Stimulated activated CD4-positive, alpha-beta T cell treated with anti-CD3 and anti-CD28 coated beads, Interleukin-1b, Interleukin-23, amount 100 ng/mL, for 4 hours (primary cell): ENCODE measurements around the gene THSD7B.
"Not testable (repeated sequence)": the region's sequence is repeated elsewhere in the genome, so short reads cannot be mapped to it uniquely, and the experiment has no call there.

Experiments
- DNase-seq, 2 donors: peaks; one replicate each; pipeline ENCODE4 v3.0.0-alpha.2; 2020; ENCODE audit warnings: low read depth in 2 of 2

The THSD7B gene

GRCh38 chr2:137535897-137536296, 770.6 kb downstream of the THSD7B start:
- DNase-seq = no peak

- DNase-seq = no peak
Measured at GRCh38 chr2:137539336-137539735, 774.0 kb downstream of the THSD7B start.

GRCh38 chr2:137547842-137548241, 782.5 kb downstream of the THSD7B start:
- DNase-seq = no peak

- no peak for DNase-seq
Measured at GRCh38 chr2:137566387-137566786, 801.0 kb downstream of the THSD7B start.

GRCh38 chr2:137570484-137570883, 805.1 kb downstream of the THSD7B start:
- no peak for DNase-seq

- DNase-seq = not testable (repeated sequence)
Measured at GRCh38 chr2:137587834-137588233, 822.5 kb downstream of the THSD7B start.

- not testable (repeated sequence) for DNase-seq
Measured at GRCh38 chr2:137588578-137588977, 823.2 kb downstream of the THSD7B start.

GRCh38 chr2:137590102-137590501, 824.8 kb downstream of the THSD7B start:
- no peak for DNase-seq

GRCh38 chr2:137607722-137608318, 842.5 kb downstream of the THSD7B start:
- DNase-seq = no peak

- DNase-seq = no peak
Measured at GRCh38 chr2:137638932-137639331, 873.6 kb downstream of the THSD7B start.

- DNase-seq = no peak
Measured at GRCh38 chr2:137644731-137645130, 879.4 kb downstream of the THSD7B start.

- DNase-seq = no peak
Measured at GRCh38 chr2:137654046-137654445, 888.7 kb downstream of the THSD7B start.

- DNase-seq = no peak
Measured at GRCh38 chr2:137655814-137656213, 890.5 kb downstream of the THSD7B start.

GRCh38 chr2:137658433-137658832, 893.1 kb downstream of the THSD7B start:
- DNase-seq = no peak

GRCh38 chr2:137659616-137660015, 894.3 kb downstream of the THSD7B start:
- DNase-seq = no peak

- DNase-seq = no peak
Measured at GRCh38 chr2:137670111-137670510, 904.8 kb downstream of the THSD7B start.

GRCh38 chr2:137672989-137673552, 907.7 kb downstream of the THSD7B start:
- no peak for DNase-seq

- DNase-seq = no peak
Measured at GRCh38 chr2:137674991-137675390, 909.6 kb downstream of the THSD7B start.

- no peak for DNase-seq
Measured at GRCh38 chr2:137675584-137676327, 910.4 kb downstream of the THSD7B start.

- no peak for DNase-seq
Measured at GRCh38 chr2:137676346-137676745, 911.0 kb downstream of the THSD7B start.

- DNase-seq = no peak
Measured at GRCh38 chr2:137677466-137677865, 912.1 kb downstream of the THSD7B start.

GRCh38 chr2:137689549-137689948, 924.2 kb downstream of the THSD7B start:
- no peak for DNase-seq

- DNase-seq = no peak
Measured at GRCh38 chr2:137693534-137693933, 928.2 kb downstream of the THSD7B start.
